Renal cortex interstitium (tissue), 11 donors: ENCODE results near the gene ORM2. TPM values are rescaled to one million over a fixed set of nuclear protein-coding genes. Genes with fewer than 3 reads are reported as not detected.
"Not testable (repeated sequence)": the region's sequence is repeated elsewhere in the genome, so short reads cannot be mapped to it uniquely, and the experiment has no call there.

ENCODE experiments used
- DNase-seq, 11 donors: peaks; one replicate each; pipeline ENCODE4 v3.0.0-alpha.2; 2013; ENCODE audit warnings: low read depth in 9 of 11, low spot score in 4 of 11; ENCODE audit errors: extremely low read depth in 1 of 11
- polyA plus RNA-seq, 3 donors: library from polyadenylated mRNA; unstranded; fragments of 120-200 nt; gene quantifications; one replicate each; pipeline ENCODE4 v1.2.1, GENCODE V29; 2013; ENCODE audit not compliant: insufficient read length in 3 of 3

The ORM2 gene
- polyA plus RNA-seq, 3 donors, result not detected

DNA sequence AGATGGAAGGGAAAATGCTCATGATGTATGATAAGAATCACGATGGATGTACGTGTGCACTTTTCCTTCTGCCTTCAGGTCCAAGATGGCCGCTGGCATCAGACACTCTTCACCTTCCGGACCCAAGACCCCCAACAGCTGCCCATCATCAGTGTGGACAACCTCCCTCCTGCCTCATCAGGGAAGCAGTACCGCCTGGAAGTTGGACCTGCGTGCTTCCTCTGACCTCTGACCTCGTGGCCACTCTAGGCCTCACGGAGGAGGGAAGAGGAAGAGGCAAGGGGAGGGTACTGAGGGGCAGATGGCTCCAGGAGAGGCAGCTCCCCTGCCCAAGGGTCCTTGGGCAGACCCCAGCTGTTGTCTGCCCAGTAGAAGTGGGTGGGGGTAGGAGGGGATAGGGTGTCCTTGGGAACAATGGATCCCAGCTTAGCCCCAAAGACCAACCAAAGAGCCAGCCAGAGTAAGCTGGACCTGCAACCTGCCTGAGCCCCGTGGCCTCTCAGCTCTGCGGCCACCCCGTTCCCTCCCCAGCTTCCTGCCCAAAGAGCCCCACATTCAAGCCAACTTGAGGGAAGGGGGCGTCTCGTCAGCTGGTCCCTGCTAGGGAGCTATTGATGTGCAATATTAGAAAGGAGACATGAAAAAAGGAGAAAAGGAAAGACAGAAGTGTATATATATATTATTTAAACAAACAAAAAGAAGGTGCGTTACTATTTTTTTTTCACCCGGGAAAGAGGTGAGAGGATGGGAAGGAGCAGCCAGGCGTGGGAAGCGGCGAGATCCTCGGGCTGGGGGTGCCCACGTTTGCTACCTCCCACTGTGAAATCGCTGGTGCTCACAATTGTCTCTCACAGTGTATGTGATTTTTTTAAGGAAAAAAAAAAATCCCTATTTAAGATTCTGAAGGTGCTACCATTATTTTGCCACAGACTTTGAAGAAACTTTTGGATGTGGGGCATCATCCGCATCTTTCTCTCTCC, 18.9 kb upstream of the ORM2 start:
- no peak for DNase-seq

- no peak for DNase-seq
Observed at GRCh38 chr9:114311571-114312512, 17.8 kb upstream of the ORM2 start.

DNA sequence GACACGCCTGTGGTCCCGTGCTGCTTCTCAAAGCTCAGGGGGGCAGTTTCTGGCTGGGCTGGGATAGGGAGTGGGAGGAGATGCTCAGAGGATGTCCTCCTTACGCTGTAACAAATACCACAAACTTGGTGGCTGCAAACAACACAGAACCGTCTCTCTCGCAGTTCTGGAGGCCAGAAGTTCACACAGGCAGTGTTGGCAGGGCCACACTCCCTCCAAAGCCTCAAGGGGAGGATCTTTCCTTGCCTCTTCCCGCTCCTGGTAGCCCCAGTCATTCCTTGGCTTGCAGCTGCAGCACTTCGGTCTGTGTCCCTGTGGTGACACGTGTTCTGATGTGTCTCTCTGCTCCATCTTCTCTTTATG, 17.2 kb upstream of the ORM2 start:
- no peak for DNase-seq

DNA sequence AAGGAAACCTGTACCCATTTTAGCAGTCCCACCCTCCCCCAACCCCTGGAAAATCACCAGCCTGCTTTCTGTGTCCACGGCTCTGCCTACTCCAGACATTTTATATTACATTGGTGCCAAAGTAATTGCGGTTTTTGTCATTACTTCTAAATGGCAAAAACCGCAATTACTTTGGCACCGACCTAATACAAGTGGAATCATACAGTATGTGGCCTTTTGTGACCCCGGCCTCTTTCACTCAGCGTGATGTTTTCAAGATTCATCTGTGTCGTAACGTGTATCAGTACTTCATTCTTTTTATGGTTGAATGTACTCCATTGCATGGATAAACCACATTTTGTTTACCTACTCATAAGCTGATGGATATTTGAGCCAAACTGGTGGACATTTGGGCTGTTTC, 16.5 kb upstream of the ORM2 start:
- no peak for DNase-seq

DNA sequence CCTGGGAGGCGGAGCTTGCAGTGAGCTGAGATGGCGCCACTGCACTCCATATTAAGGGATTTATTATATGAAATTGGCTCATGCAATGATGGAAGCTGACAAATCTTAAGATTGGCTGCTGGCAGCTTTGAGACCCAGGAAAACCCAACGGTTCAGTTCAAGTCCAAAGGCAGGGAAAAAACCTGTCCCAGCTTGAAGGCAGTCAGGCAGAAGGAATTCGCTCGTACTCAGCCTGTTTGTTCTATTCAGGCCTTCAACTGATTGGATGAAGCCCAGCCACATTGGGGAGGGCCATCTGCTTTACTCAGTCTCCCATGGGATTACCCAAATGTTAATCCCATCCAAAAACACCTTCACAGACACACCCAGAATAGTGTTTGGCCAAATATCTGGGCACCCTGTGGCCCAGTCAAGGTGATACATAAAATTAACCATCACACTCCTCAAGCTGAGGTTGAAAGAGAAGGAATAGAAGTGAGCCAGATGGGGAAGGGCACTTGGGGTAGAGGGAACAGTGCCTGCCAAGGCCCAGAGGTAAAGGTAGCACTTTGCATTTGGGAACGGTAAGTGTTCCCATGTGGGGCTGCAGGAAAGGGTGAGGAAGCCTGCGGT, 15.3 kb upstream of the ORM2 start:
- DNase-seq, result no peak

DNA sequence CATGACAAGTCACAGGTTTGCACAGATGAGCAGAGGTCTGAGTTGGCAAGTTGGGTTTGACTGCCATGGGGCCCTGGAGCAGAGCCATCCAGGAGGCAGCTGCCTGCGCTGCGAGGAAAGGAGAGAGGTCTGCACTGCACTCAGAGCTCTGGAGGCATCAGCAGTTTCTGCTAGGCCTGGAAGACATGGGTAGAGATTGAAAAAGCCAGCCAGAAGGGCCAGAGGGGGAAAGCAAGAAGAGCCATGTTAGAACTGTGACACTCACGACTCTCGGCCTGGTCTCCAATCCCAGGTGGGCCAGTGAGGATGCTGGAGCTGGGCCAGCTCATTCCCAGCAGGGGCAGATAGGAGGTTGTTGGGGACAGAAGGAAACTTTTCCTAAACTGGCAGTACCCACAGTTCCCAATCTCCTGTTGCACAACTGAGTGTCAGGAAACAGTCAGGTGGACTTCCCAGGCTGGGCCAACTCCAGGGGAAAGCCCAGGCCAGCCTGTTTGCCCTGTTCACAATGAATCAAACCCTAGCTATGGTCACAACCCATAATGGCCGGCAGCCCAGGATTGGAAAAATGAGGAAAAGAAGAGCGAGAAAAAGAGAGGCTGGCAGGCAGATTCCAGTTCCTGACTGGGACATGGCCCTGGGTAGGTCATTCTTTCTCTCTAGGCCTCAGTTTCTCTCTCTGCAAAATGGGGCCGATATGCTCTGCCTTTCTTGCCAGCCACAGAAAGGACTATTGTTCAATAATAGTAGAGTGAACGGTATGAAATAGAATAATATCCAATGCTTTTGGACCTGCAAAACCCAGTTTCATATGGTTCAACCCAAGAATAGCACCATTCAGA, 14.6 kb upstream of the ORM2 start:
- DNase-seq, result no peak

DNA sequence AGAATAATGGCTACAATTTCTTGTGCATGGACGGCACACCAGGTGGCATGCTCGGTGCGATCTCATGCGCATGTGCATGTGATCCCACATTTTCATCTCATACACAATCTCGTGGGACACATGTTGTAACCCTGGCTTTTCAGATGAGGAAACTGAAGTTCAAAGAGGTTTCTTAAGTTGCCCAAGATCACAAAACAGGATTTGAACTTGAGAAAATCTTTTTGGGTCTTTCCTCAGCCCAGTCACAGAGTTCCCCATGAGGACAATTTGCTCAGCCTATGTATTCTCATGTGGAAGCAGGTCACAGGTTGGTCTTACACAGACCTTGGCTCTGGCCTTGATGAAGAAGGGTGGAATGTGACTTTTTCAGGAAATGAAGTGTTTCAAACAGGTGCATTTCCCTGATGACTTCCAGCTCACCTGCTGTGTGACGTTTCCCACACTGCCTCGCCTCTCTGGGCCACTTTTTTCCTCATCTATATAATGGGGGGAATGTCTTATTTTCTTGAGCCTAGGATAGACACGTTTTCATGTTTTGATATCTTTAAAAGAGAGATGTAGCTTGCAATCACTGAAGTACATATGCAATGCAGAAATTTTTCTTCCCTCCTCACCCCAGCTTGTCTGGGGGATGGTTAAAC, 13.8 kb upstream of the ORM2 start:
- DNase-seq, result no peak

GRCh38 chr9:114316605-114317230, 13.0 kb upstream of the ORM2 start:
- no peak for DNase-seq

- no peak for DNase-seq
Observed at GRCh38 chr9:114317665-114318357, 11.9 kb upstream of the ORM2 start.

DNA sequence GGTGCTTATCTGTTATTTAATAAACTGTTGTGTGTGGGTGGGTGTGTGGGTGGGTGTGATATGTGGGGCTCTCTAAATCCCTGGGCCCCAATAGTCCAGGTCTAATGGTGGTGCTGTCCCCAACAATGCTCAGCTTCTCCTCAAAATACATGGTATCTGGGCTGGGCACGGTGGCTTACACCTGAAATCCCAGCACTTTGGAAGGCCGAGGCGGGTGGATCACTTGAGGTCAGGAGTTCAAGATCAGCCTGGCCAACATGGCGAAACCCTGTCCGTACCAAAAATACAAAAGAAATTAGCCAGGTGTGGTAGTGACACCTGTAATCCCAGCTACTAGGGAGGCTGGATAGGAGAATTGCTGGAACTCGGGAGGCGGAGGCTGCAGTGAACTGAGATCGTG, 11.3 kb upstream of the ORM2 start:
- DNase-seq, result no peak

DNA sequence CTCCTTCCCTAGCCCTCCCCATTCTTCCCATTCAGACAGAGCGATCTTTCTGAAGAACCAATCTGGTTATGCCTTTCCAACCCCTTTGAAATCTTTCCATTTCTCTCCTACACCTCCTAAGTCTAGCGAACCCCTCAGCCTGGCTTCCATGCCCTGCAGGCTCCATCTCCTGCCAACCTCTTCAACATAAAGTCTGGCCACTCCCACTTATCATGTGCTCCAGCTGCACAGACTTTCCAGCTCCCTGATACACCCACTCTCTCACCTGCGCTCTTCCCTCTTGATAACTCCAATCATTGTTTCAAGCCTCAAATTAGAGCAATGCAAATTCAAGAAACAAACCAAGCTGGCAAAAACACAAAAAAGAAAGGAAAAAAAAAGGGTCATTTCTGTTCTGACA, 10.5 kb upstream of the ORM2 start:
- DNase-seq, result no peak

- DNase-seq, result not testable (repeated sequence)
Observed at GRCh38 chr9:114320710-114321109, 9.0 kb upstream of the ORM2 start.

- no peak for DNase-seq
Observed at GRCh38 chr9:114321759-114322158, 7.9 kb upstream of the ORM2 start.

- not testable (repeated sequence) for DNase-seq
Observed at GRCh38 chr9:114322160-114322818, 7.4 kb upstream of the ORM2 start.

GRCh38 chr9:114322831-114323531, 6.7 kb upstream of the ORM2 start, which contains the start of gene ORM1:
Gene ORM1 (plus strand): TSS chr9:114323098. CDS start chr9:114323134, 36 bp downstream.
- DNase-seq, result not testable (repeated sequence)

DNA sequence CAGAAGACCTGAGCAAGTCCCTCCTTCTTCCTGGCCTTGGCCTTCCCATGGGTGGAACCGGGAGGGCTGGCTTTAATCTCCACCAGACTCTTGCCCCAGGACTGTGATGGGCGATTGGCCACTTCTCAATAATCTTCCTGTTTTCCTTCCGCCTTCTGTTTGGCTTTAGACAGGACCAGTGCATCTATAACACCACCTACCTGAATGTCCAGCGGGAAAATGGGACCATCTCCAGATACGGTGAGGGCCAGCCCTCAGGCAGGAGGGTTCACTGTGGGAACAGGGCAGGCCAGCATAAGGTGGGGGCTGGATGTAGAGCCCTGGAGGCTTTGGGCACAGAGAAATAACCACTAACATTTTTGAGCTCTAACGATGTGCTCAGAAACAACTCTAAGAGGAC, 5.8 kb upstream of the ORM2 start:
- not testable (repeated sequence) for DNase-seq
